B cell (primary cell): ENCODE results near the gene LMTK3. TPM values are rescaled to one million over a fixed set of nuclear protein-coding genes. Genes with fewer than 3 reads are reported as not detected.
A peak's percentile ranks its signal among the peaks of the same experiment; 100 is the strongest.

Source experiments
- ATAC-seq: fragments of 200-7000 bp; cut with Tn5 transposase; one replicate; pipeline ENCODE4 v1.10.0; 2021; ENCODE audit warnings: low read depth, mild to moderate bottlenecking, moderate number of reproducible peaks, moderate library complexity
- CTCF ChIA-PET: fragments of 350-600 bp; sonication (Branson Sonifier 250); formaldehyde crosslinking; loops from one replicate; lab custom pipeline; 2021; ENCODE audit warnings: antibody characterized with exemption, inconsistent platforms; lab: Charles Lee
- POLR2A ChIA-PET: fragments of 350-600 bp; sonication (Branson Sonifier 250); formaldehyde crosslinking; loops from one replicate; lab custom pipeline; 2021; ENCODE audit warnings: antibody characterized with exemption; lab: Charles Lee
- DNase-seq: peaks from one replicate; pipeline ENCODE4 v3.0.0; 2013
- H2AFZ ChIP-seq: 2 replicates; pipeline ENCODE4 v1.6.1; 2012; ENCODE audit warnings: mild to moderate bottlenecking, low read depth, low read length; ENCODE audit not compliant: insufficient read depth, poor library complexity, severe bottlenecking
- H3K27ac ChIP-seq, 2 donors: 1 replicate in 1 of 2; 2 replicates in 1 of 2; pipeline ENCODE4 v1.5.1; 2012 to 2013; ENCODE audit warnings: low read length in 2 of 2, mild to moderate bottlenecking in 2 of 2, moderate library complexity in 1 of 2
- H3K27me3 ChIP-seq, 4 experiments: fragments of 200-600 bp in 1 of 4; sonication (generic) in 1 of 4; replicated peaks in 1 of 4; 1 replicate in 2 of 4; 2 replicates in 2 of 4; pipeline versions ENCODE4 v1.6.1 to v1.7.0; 2013 to 2016; ENCODE audit warnings: low read length in 3 of 4, mild to moderate bottlenecking in 2 of 4, mixed read lengths in 1 of 4, moderate library complexity in 1 of 4; ENCODE audit not compliant: insufficient read depth in 4 of 4, control insufficient read depth in 3 of 4; ENCODE audit errors: control extremely low read depth in 1 of 4
- H3K36me3 ChIP-seq, 2 experiments: replicated peaks in 1 of 2; 1 replicate in 1 of 2; 2 replicates in 1 of 2; pipeline versions ENCODE4 v1.6.1 to v1.7.1; 2013; ENCODE audit warnings: low read length in 1 of 2; ENCODE audit not compliant: insufficient read depth in 2 of 2, control insufficient read depth in 1 of 2; ENCODE audit errors: control extremely low read depth in 1 of 2, extremely low read depth in 1 of 2
- H3K4me1 ChIP-seq, 2 donors: fragments of 200-600 bp in 1 of 2; sonication (generic) in 1 of 2; 1 replicate in 1 of 2; 2 replicates in 1 of 2; pipeline versions ENCODE4 v1.5.1 to v1.6.1; 2013 to 2017; ENCODE audit warnings: low read length in 2 of 2; ENCODE audit not compliant: control insufficient read depth in 2 of 2, insufficient read depth in 2 of 2
- H3K4me2 ChIP-seq: replicated peaks from 2 replicates; pipeline ENCODE3; 2012; ENCODE audit warnings: mild to moderate bottlenecking, low read depth, low read length; ENCODE audit not compliant: poor library complexity, severe bottlenecking
- H3K4me3 ChIP-seq, 5 experiments: fragments of 200-600 bp in 1 of 5; sonication (generic) in 1 of 5; 1 replicate in 3 of 5; 2 replicates in 2 of 5; pipeline versions ENCODE4 v1.5.1 to v1.7.0; 2011 to 2016; ENCODE audit warnings: low read length in 4 of 5, mild to moderate bottlenecking in 4 of 5, low read depth in 2 of 5, control low read depth in 1 of 5, moderate library complexity in 1 of 5; ENCODE audit not compliant: insufficient read depth in 1 of 5; ENCODE audit errors: control extremely low read depth in 1 of 5, extremely low read depth in 1 of 5
- H3K79me2 ChIP-seq: fragments of 200-600 bp; sonication (generic); one replicate; pipeline ENCODE4 v1.6.0; 2016; ENCODE audit warnings: low read length; ENCODE audit not compliant: control insufficient read depth, insufficient read depth
- H3K9ac ChIP-seq: fragments of 200-600 bp; sonication (generic); 2 replicates; pipeline ENCODE4 v1.6.1; 2017; ENCODE audit warnings: mild to moderate bottlenecking, low read length, moderate library complexity
- H3K9me3 ChIP-seq, 3 donors: one replicate each; pipeline versions ENCODE4 v1.6.1 to v1.7.1; 2013; ENCODE audit warnings: low read length in 2 of 3; ENCODE audit not compliant: control insufficient read depth in 2 of 3, insufficient read depth in 1 of 3; ENCODE audit errors: control extremely low read depth in 1 of 3
- H4K20me1 ChIP-seq: 2 replicates; pipeline ENCODE4 v1.6.0; 2012; ENCODE audit warnings: mild to moderate bottlenecking, low read length; ENCODE audit not compliant: insufficient read depth, control insufficient read depth, poor library complexity, severe bottlenecking
- H3K27ac Mint-ChIP-seq: one replicate; pipeline ENCODE4 v1.8.0; 2021; ENCODE audit warnings: mixed read lengths
- H3K27me3 Mint-ChIP-seq: one replicate; pipeline ENCODE4 v1.8.0; 2021; ENCODE audit warnings: mixed read lengths
- H3K4me1 Mint-ChIP-seq: one replicate; pipeline ENCODE4 v1.8.0; 2021; ENCODE audit warnings: mixed read lengths
- H3K4me3 Mint-ChIP-seq: one replicate; pipeline ENCODE4 v1.8.0; 2021; ENCODE audit warnings: mixed read lengths
- H3K9me3 Mint-ChIP-seq: one replicate; pipeline ENCODE4 v1.8.0; 2022; ENCODE audit warnings: mixed read lengths; ENCODE audit not compliant: insufficient read depth
- CTCF ChIP-seq: fragments of 200-600 bp; IDR thresholded peaks from one replicate; pipeline ENCODE4 v1.8.0; 2022; ENCODE audit warnings: antibody characterized with exemption, mild to moderate bottlenecking
- EZH2 ChIP-seq: IDR thresholded peaks from 2 replicates; pipeline ENCODE4 v1.6.1; 2012; ENCODE audit warnings: borderline replicate concordance, low read depth, mild to moderate bottlenecking, moderate library complexity, low read length; ENCODE audit not compliant: insufficient read depth, poor library complexity, severe bottlenecking
- WGBS: methylation state at CpG from one replicate; pipeline ENCODE4 v1.1.5; 2013; ENCODE audit warnings: missing lambda C conversion rate; ENCODE audit not compliant: insufficient coverage; 5-methylcytosine and 5-hydroxymethylcytosine counted together
- intact Hi-C: fragments of 100-400 bp; cut with micrococcal nuclease; formaldehyde crosslinking; loops from one replicate; pipeline ENCODE4 v1.10.0; 2022
- polyA plus RNA-seq: library from polyadenylated mRNA; depleted of rRNA; stranded (reverse); fragments of >200 nt; gene quantifications from 2 replicates; pipeline ENCODE4 v1.2.3, GENCODE V29; 2012
- total RNA-seq, 2 donors: library from RNA; stranded (reverse); fragments of 120-200 nt in 1 of 2; gene quantifications; 1 replicate in 1 of 2; 2 replicates in 1 of 2; pipeline versions ENCODE4 v1.2.3 to v1.2.4, GENCODE V29; 2013 to 2022

Gene LMTK3
- total and polyA plus RNA-seq, 2 donors (not counting 1 experiment from before 2014, with no cell fraction given): 0.19 to 1.6 TPM

- ChIA-PET POLR2A (interaction anchor here (0.6 kb wide), 1 partner anchor 46 kb away, joined by 3 read pairs; no protein-coding TSS in a partner anchor), CTCF (interaction anchor here (0.8 kb wide), 1 partner anchor 401 kb away, joined by 3 read pairs; no protein-coding TSS in a partner anchor)
- H3K9me3 ChIP-seq: peaks cover 0 to 21% (median 0%) of the 10 kb centered on the region in 3 donors
- ATAC-seq (no peak), DNase-seq (peak; percentile 24)
- WGBS: 98% methylated on average over 15 of the region's 20 CpGs
- TF ChIP-seq CTCF: no peak
- no peak for TF ChIP-seq EZH2
- no peaks in the 10 kb centered on the region for H4K20me1 ChIP-seq
- Mint-ChIP-seq H3K4me3 (peak overlapping the region; percentile 73), H3K4me1 (peaks cover 29% of the 10 kb centered on the region), H3K9me3 (no peaks in the 10 kb centered on the region), H3K27ac (peak overlapping the region; percentile 34), H3K27me3 (peaks cover 36% of the 10 kb centered on the region)
- no peak overlapping the region for H2AFZ ChIP-seq
- intact Hi-C loops: no loop called here
- no peak overlapping the region for H3K27ac ChIP-seq
- peaks cover 16% of the 10 kb centered on the region for H3K79me2 ChIP-seq
- peaks cover 20 to 23% of the 10 kb centered on the region in 2 donors for H3K4me1 ChIP-seq
- no peaks in the 10 kb centered on the region for H3K36me3 ChIP-seq
- H3K27me3 ChIP-seq: peaks cover 0 to 37% (median 15%) of the 10 kb centered on the region in 4 experiments
- H3K4me3 ChIP-seq: no peak overlapping the region
- H3K9ac ChIP-seq: no peak overlapping the region
- H3K4me2 ChIP-seq: no peak overlapping the region
These were observed 70.1 kb downstream of the LMTK3 start for GRCh38 chr19:48441360-48442050.

DNA sequence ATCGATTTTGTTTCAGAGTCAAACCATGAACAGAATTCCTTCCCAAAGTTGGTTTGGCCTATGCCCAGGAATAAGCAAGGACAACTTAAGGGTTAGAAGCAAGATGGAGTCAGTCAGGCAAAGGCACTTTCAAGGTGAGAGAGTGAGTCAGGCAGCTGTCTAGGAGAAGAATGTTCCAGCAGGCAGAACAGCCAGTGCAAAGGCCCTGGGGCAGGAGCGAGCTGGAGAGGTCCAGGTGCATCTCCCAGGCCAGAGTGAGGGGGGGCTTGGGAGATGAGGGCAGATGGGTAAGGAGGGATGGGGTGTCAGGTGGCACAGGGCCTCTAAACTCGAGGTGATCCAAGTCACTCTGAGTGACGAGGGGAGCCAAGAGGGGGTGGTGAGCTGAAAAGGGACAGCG is 75.0 kb downstream of the LMTK3 start:
- CTCF ChIA-PET: interaction anchor here (0.6 kb wide), 2 partner anchors 9 to 209 kb away, joined by 3 read pairs; no protein-coding TSS in a partner anchor
- 66% methylated on average over 3 of the region's 5 CpGs for WGBS

More for the DNA sequence above, 75.0 kb downstream of the LMTK3 start:
- Histone ChIP-seq H3K4me2 (no peak overlapping the region), H3K9ac (no peak overlapping the region), H3K27ac (no peak overlapping the region), H3K79me2 (no peaks in the 10 kb centered on the region), H3K9me3 (peaks cover 0 to 4% (median 0%) of the 10 kb centered on the region in 3 donors), H3K4me1 (no peaks in the 10 kb centered on the region), H2AFZ (no peak overlapping the region), H4K20me1 (no peaks in the 10 kb centered on the region), H3K27me3 (peaks cover 0 to 26% (median 5%) of the 10 kb centered on the region in 4 experiments), H3K4me3 (no peak overlapping the region), H3K36me3 (no peaks in the 10 kb centered on the region)
- Mint-ChIP-seq H3K4me1 (peaks cover 1% of the 10 kb centered on the region), H3K4me3 (no peak overlapping the region), H3K27ac (no peak overlapping the region), H3K9me3 (no peaks in the 10 kb centered on the region), H3K27me3 (peaks cover 28% of the 10 kb centered on the region)
- POLR2A ChIA-PET: no interaction called here
- intact Hi-C loops: no loop called here
- TF ChIP-seq EZH2 (no peak), CTCF (no peak)
- DNase-seq (no peak), ATAC-seq (no peak)
